PC-9 (cell line): ENCODE measurements around the gene PAX8. TPM values are rescaled to one million over a fixed set of nuclear protein-coding genes. Genes with fewer than 3 reads are reported as not detected.

ENCODE experiments used
- BruUV-seq: library from RNA; stranded (reverse); fragments of 400-500 nt; replicated peaks from 2 replicates; lab custom pipeline; 2021; lab: Mats Ljungman, UMichigan
- CTCF ChIA-PET: fragments of 300-600 bp; sonication (Branson Sonifier 250); formaldehyde crosslinking; loops from one replicate; lab custom pipeline; 2022; ENCODE audit warnings: antibody characterized with exemption; lab: Charles Lee
- POLR2A ChIA-PET: fragments of 300-600 bp; sonication (Branson Sonifier 250); formaldehyde crosslinking; loops from one replicate; lab custom pipeline; 2022; ENCODE audit warnings: antibody characterized with exemption; ENCODE audit not compliant: unreplicated experiment; lab: Charles Lee
- DNase-seq, 2 experiments: peaks; one replicate each; pipeline versions ENCODE4 v3.0.0 to v3.0.0-alpha.2; 2015 to 2022; ENCODE audit warnings: mixed read lengths in 1 of 2
- H2AFZ ChIP-seq: fragments of 200-600 bp; sonication (generic); 2 replicates; pipeline ENCODE4 v1.8.1; 2017; ENCODE audit warnings: antibody characterized with exemption
- H3F3A ChIP-seq: fragments of 200-600 bp; sonication (generic); 2 replicates; pipeline ENCODE4 v1.8.1; 2017; ENCODE audit warnings: antibody characterized with exemption, mild to moderate bottlenecking, low read depth; ENCODE audit not compliant: insufficient read depth
- H3K27ac ChIP-seq: fragments of 200-600 bp; sonication (generic); 2 replicates; pipeline ENCODE4 v1.6.1; 2016; ENCODE audit warnings: mixed run types
- H3K27me3 ChIP-seq: fragments of 200-600 bp; sonication (generic); 2 replicates; pipeline ENCODE4 v1.6.1; 2016; ENCODE audit warnings: low read depth, mixed run types; ENCODE audit not compliant: insufficient read depth
- H3K36me3 ChIP-seq: fragments of 200-600 bp; sonication (generic); 2 replicates; pipeline ENCODE4 v1.6.1; 2016; ENCODE audit warnings: low read depth, mixed run types
- H3K4me1 ChIP-seq: fragments of 200-600 bp; sonication (generic); replicated peaks from 2 replicates; pipeline ENCODE4 v1.6.1; 2016; ENCODE audit warnings: mixed run types; ENCODE audit not compliant: insufficient read depth
- H3K4me2 ChIP-seq: fragments of 200-600 bp; sonication (generic); 2 replicates; pipeline ENCODE4 v1.6.1; 2017; ENCODE audit warnings: mixed run types
- H3K4me3 ChIP-seq: fragments of 200-600 bp; sonication (generic); 2 replicates; pipeline ENCODE4 v1.6.1; 2016; ENCODE audit warnings: mixed run types
- H3K79me2 ChIP-seq: fragments of 200-600 bp; sonication (generic); 2 replicates; pipeline ENCODE4 v1.6.1; 2017; ENCODE audit warnings: low read depth, mixed run types
- H3K9me2 ChIP-seq: fragments of 200-600 bp; sonication (generic); 2 replicates; pipeline ENCODE4 v1.8.1; 2017; ENCODE audit warnings: mild to moderate bottlenecking; ENCODE audit not compliant: insufficient read depth
- H3K9me3 ChIP-seq: fragments of 200-600 bp; sonication (generic); 2 replicates; pipeline ENCODE4 v1.8.1; 2016; ENCODE audit warnings: low read depth; ENCODE audit not compliant: insufficient read depth
- H4K20me1 ChIP-seq: fragments of 200-600 bp; sonication (generic); 2 replicates; pipeline ENCODE4 v1.8.1; 2017; ENCODE audit not compliant: insufficient read depth
- EZH2 ChIP-seq: fragments of 200-600 bp; sonication (generic); IDR thresholded peaks from 2 replicates; pipeline ENCODE4 v1.8.0; 2017; ENCODE audit warnings: antibody characterized with exemption, low read depth
- intact Hi-C: fragments of 100-400 bp; cut with micrococcal nuclease; formaldehyde crosslinking; loops from one replicate; pipeline ENCODE4 v1.10.0; 2022; ENCODE audit not compliant: unreplicated experiment
- total RNA-seq: library from RNA; stranded (reverse); gene quantifications from 2 replicates; pipeline ENCODE4 v1.2.3, GENCODE V29; 2021
- TF ChIP-seq, protein P1 (sequence below): fragments of 200-600 bp; sonication (generic); conservative IDR thresholded peaks from 2 replicates; pipeline ENCODE4 v1.6.1; 2017; ENCODE audit warnings: mixed run types, antibody characterized with exemption, mild to moderate bottlenecking, moderate library complexity

PAX8 gene
- total RNA-seq, 1 experiment from 2014 or later, result 5.8 TPM

DNA sequence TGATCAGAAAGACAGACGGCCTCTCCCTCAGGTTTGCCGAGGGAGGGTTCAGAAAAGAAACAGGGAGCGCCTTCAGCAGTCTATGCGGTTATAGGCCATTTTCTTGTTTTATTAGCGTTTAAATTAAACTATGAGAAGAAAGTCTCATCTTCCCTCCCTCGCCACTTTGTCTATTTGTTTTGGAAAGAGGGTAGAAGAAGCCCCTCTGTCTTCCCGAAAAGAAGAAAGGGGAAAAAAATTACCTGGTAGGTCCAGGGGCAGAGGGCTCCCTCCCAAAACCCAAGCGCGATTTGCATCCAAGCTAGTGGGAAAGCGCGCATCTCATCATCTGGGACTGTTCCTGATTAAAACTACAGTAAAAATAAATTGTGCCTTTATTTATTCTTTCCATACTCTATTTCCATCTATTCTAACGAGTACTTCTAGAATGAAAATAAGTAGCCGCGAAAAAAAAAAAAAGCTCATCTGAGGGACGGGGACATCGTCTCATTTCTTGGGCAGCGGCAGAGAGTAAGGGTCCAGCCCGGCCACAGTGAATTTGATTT lies 2.4 kb downstream of the PAX8 start:
- ChIA-PET POLR2A (no interaction called here), CTCF (interaction anchor here (0.5 kb wide), 1 partner anchor 27 kb away, joined by 3 read pairs; no protein-coding TSS in a partner anchor)
- Histone ChIP-seq H3F3A (peaks cover 4% of the 10 kb centered on the region), H3K27ac (no peak overlapping the region), H3K79me2 (no peaks in the 10 kb centered on the region), H3K9me3 (no peaks in the 10 kb centered on the region), H3K27me3 (no peaks in the 10 kb centered on the region), H3K4me3 (no peak overlapping the region), H2AFZ (no peak overlapping the region), H3K9me2 (no peaks in the 10 kb centered on the region), H3K4me2 (no peak overlapping the region), H3K4me1 (peaks cover under 1% of the 10 kb centered on the region), H4K20me1 (no peaks in the 10 kb centered on the region), H3K36me3 (no peaks in the 10 kb centered on the region)
- intact Hi-C loops, result no loop called here
- BruUV-seq, result no TSS peak
- no peak for DNase-seq
- no peak for TF ChIP-seq EZH2

GRCh38 chr2:113275556-113276215 lies 3.0 kb downstream of the PAX8 start:
- BruUV-seq, result no TSS peak
- Histone ChIP-seq H3K79me2 (no peaks in the 10 kb centered on the region), H2AFZ (no peak overlapping the region), H3F3A (no peaks in the 10 kb centered on the region; the same call in 1 of the 2 replicates), H4K20me1 (no peaks in the 10 kb centered on the region), H3K36me3 (no peaks in the 10 kb centered on the region), H3K27ac (no peak overlapping the region), H3K4me3 (no peak overlapping the region), H3K9me2 (no peaks in the 10 kb centered on the region), H3K4me2 (no peak overlapping the region), H3K27me3 (no peaks in the 10 kb centered on the region), H3K4me1 (no peaks in the 10 kb centered on the region), H3K9me3 (no peaks in the 10 kb centered on the region)
- ChIA-PET POLR2A (interaction anchor here (0.6 kb wide), 1 partner anchor 41 kb away, joined by 3 read pairs; no protein-coding TSS in a partner anchor), CTCF (interaction anchor here (0.5 kb wide), 1 partner anchor 27 kb away, joined by 3 read pairs; no protein-coding TSS in a partner anchor)
- DNase-seq, result no peak
- intact Hi-C loops, result no loop called here
- TF ChIP-seq, protein P1, sequence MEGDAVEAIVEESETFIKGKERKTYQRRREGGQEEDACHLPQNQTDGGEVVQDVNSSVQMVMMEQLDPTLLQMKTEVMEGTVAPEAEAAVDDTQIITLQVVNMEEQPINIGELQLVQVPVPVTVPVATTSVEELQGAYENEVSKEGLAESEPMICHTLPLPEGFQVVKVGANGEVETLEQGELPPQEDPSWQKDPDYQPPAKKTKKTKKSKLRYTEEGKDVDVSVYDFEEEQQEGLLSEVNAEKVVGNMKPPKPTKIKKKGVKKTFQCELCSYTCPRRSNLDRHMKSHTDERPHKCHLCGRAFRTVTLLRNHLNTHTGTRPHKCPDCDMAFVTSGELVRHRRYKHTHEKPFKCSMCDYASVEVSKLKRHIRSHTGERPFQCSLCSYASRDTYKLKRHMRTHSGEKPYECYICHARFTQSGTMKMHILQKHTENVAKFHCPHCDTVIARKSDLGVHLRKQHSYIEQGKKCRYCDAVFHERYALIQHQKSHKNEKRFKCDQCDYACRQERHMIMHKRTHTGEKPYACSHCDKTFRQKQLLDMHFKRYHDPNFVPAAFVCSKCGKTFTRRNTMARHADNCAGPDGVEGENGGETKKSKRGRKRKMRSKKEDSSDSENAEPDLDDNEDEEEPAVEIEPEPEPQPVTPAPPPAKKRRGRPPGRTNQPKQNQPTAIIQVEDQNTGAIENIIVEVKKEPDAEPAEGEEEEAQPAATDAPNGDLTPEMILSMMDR, result no peak
- TF ChIP-seq EZH2, result no peak

GRCh38 chr2:113274432-113274831 lies 4.3 kb downstream of the PAX8 start:
- no peak for TF ChIP-seq EZH2
- TF ChIP-seq, protein P1, result no peak

More at GRCh38 chr2:113274432-113274831, 4.3 kb downstream of the PAX8 start:
- H3K36me3 ChIP-seq, result no peaks in the 10 kb centered on the region
- no peak overlapping the region for H3K27ac ChIP-seq
- no peaks in the 10 kb centered on the region for H3K9me2 ChIP-seq
- no TSS peak for BruUV-seq
- DNase-seq, result no peak
- no peak overlapping the region for H3K4me3 ChIP-seq
- no peak overlapping the region for H2AFZ ChIP-seq
- intact Hi-C loops, result no loop called here
- H3K9me3 ChIP-seq, result no peaks in the 10 kb centered on the region
- H3K79me2 ChIP-seq, result no peaks in the 10 kb centered on the region
- H3K4me2 ChIP-seq, result no peak overlapping the region
- H3K27me3 ChIP-seq, result no peaks in the 10 kb centered on the region
- ChIA-PET POLR2A (no interaction called here), CTCF (no interaction called here)
- H3K4me1 ChIP-seq, result no peaks in the 10 kb centered on the region
- H3F3A ChIP-seq, result no peaks in the 10 kb centered on the region; the same call in none of the 2 replicates
- H4K20me1 ChIP-seq, result no peaks in the 10 kb centered on the region
